Embryonic facial prominence (tissue), 1 donor: ENCODE results near the gene TMEM82.

Experiments used
- DNase-seq: peaks from one replicate; pipeline ENCODE4 v3.0.0-alpha.2; 2016; ENCODE audit errors: extremely low spot score

Gene TMEM82

GRCh38 chr1:15720861-15721260 is 21.4 kb upstream of the TMEM82 start:
- no peak for DNase-seq

- no peak for DNase-seq
Measured at GRCh38 chr1:15722411-15722810, 19.9 kb upstream of the TMEM82 start.

- DNase-seq, result no peak
Measured at GRCh38 chr1:15722836-15723532, 19.3 kb upstream of the TMEM82 start.

GRCh38 chr1:15723631-15724246 is 18.6 kb upstream of the TMEM82 start:
- DNase-seq, result no peak

- DNase-seq, result no peak
Measured at GRCh38 chr1:15724949-15725880, 17.1 kb upstream of the TMEM82 start.

- no peak for DNase-seq
Measured at GRCh38 chr1:15726508-15726907, 15.8 kb upstream of the TMEM82 start.

GRCh38 chr1:15727021-15727420 is 15.3 kb upstream of the TMEM82 start:
- no peak for DNase-seq

GRCh38 chr1:15727424-15727823 is 14.9 kb upstream of the TMEM82 start:
- DNase-seq, result no peak

GRCh38 chr1:15727866-15728534 is 14.3 kb upstream of the TMEM82 start:
- no peak for DNase-seq

GRCh38 chr1:15728937-15729657 is 13.2 kb upstream of the TMEM82 start:
- DNase-seq, result no peak

GRCh38 chr1:15730423-15730822 is 11.9 kb upstream of the TMEM82 start:
- no peak for DNase-seq

GRCh38 chr1:15730936-15731335 is 11.4 kb upstream of the TMEM82 start:
- no peak for DNase-seq

- DNase-seq, result no peak
Measured at GRCh38 chr1:15731735-15732685, 10.3 kb upstream of the TMEM82 start.

- DNase-seq, result no peak
Measured at GRCh38 chr1:15732686-15733081, 9.6 kb upstream of the TMEM82 start.

- DNase-seq, result no peak
Measured at GRCh38 chr1:15733218-15733725, 9.0 kb upstream of the TMEM82 start.

- DNase-seq, result no peak
Measured at GRCh38 chr1:15733726-15734226, 8.5 kb upstream of the TMEM82 start.

- no peak for DNase-seq
Measured at GRCh38 chr1:15734296-15734695, 8.0 kb upstream of the TMEM82 start.

GRCh38 chr1:15734901-15735300 is 7.4 kb upstream of the TMEM82 start:
- no peak for DNase-seq

GRCh38 chr1:15735304-15736037 is 6.8 kb upstream of the TMEM82 start:
- DNase-seq, result no peak
